GM21447 (cell line): ENCODE results near the gene SLC12A8.

Source experiments
- ATAC-seq: cut with Tn5 transposase; IDR thresholded peaks from one replicate; pipeline ENCODE4 v1.9.1; 2021; ENCODE audit not compliant: unreplicated experiment

The SLC12A8 gene

DNA sequence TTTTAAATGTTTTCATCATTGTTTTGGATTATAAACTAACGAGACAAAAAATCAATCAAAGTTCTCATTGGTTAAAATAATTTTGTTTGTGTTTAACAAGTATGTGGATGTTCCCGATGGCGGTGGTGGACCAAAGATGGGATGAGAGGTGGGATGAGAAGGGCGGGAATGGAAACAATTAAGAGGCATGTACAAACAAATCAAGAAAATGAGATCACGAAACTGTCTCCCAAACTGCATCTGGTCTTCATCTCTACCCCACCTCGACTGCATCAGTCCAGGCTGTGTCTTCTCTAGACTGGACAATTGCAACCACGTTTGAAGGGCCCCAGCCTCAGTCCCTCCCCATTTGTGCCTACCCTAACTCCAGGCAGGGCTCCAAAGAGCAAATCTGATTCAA lies 56.1 kb downstream of the SLC12A8 start:
- no peak for ATAC-seq

DNA sequence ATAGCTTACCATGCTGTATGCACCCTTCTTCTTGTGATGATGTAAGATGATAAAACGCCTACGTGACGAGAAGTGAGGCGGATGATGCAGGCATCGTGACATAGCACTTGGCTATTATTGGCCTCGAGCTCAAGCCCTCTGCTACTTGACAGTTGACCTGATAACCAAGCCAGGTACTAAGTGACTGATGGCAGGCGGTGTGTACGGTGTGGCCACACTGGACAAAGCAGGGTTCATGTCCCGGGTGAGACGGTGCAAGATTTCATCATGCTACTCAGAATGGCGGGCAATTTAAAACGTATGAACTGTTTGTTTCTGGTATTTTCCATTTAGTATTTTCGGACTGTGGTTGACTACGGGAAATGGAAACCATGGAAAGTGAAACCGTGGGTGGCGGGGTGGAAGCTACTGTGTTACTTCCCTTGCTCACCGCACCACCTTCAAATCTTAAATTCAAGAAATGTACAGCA lies 57.7 kb downstream of the SLC12A8 start:
- ATAC-seq = peak; percentile 35

DNA sequence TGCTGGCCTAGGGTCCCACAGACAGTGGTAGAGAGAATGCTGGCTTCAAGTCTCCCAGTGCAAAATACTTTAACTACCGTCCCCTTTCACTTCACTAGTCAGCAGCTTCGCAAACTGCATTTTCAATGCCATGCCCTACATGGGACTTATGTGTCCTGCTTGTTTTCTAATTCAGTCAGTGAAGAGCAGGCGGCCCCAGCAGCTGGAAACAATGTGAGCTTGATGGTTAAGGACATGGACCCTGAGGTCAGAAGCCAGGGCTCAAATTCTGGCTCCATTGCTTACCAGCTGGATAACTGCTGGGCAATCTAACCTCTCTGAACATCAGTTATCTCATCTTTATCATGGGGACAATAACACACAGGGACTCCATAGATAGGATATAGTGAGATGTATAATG lies 58.4 kb downstream of the SLC12A8 start:
- ATAC-seq = no peak

DNA sequence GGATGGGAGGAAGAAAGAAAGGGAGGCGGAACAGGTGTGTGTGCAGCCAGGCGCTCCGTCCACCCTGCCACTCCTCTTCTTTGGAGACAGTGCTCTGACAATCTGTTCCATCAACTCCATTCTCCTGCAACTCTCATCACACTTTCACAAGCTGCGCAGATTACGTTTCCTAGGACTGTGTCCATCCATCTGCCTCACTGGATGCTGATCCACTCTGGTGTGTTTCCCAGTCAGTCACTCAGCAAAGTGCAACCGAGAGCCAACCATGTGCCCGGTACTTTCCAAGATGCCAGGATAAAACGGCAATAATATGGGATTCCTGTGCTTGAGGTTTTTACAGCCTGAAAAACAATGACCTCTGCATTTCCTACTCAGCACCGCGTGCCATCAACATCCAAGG lies 59.6 kb downstream of the SLC12A8 start:
- no peak for ATAC-seq

DNA sequence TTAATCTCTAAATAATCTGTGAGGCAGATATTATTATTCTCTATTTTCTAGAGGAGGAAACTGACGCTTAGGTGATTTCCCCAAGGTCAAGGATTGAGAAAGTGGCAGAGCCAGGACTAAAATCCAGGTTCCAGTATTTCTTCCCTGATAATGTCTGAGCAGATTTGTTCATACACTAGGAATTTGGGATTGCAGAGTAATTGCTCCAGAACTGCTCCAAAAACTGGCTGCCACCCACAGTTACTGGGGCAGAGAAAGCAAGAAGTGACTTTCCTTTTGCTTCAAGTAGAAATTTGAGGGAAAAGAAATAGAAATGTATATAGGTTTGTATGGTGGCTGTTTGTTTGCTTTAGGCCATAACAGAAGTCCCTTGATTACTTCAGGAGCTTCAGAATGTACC lies 60.6 kb downstream of the SLC12A8 start:
- no peak for ATAC-seq

DNA sequence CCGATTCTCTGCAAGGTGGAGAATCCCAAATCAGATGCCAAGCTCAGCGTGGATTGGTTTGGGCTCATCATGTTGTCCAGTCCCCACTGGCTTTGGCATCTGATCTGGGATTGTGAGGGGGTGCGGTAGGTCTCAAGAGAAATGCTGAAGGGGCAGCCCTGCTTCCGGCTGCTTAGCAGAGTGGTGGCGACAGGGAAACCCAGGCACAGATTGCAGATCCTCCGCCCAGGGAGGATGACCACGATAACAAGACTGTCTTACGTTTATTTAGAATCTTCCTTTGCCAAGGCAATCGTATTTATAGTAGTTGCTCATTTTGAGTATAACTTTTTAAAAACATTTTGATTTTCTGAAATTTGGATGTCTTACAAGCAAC lies 61.1 kb downstream of the SLC12A8 start:
- ATAC-seq = no peak

DNA sequence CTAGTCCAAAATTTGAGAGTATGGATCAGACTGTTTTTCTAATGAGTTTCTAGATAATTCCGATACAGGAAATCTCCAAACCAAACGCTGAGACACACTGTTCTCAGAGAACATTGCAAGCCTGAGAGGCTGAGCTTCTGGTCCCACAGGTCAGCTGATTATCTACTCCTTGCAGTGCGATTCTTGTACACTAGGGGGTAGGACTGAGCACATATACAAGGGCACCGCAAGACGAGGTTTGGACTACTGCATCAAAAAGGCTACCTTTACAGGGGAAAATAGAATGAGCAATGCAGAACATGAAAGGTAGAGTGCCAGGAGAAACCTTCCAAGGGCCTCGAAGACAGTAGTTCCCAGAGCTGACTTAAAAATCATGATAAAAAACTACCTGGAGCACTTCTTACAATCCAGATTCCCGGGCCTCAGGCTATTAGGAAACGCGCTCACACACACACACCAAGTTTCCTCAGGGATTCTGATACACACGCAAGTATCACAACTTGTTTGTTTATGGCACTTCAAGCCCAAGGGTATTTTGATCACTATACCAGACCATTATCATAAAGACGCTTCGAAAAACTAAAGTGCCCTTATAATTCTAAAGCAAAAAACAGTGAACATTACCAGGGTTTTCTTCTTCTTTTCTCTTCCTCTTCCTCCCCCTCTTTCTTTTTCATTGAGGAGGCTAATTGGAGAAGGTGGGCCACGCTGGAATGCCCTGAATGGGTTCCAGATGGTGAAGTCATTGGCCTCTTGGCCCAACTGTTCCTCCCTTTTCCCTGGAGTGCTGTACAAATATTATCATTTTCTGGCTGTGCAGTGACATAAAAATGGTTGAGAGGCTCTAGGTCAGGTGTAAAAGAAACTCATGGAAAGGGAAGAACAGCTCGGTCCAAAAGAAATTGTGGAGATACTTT lies 61.8 kb downstream of the SLC12A8 start:
- ATAC-seq = no peak

DNA sequence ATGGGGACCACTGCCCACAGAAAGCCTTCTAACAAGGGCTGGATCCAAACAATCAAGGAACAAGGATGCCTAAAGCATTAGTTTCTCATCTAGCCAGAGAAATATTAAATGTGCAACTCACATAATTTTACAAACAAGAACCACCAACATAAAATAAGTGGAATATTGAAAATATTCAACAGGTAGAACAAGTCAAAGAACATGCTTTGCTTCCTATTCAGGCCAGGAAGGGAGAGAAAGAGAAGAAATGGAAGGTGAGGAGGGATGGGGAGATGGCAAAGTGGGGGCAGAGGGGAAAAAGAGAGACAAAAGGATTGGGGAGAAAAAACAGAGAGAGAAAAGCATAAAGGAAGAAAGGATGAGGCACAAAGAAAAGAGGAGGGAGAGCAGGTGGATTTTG lies 63.1 kb downstream of the SLC12A8 start:
- no peak for ATAC-seq

DNA sequence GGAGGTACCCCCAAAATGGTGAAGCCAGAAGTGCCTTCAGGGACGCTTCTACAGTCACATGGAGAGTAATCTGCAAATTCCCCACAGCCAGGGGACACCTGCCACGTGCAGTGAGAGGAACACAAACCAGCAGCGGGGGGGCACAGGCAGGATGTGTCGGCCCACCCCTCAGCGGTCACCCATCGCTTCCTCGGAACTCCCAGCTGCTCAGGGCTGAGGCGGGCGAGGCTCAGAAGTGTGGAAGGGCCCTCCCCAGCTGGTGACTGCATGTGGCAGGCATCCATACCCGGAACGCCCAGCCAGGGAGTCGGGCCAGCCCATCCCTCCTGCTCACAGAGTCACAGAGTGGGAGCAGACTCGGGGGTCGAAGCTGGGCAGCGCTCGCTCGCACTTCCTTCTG lies 63.7 kb downstream of the SLC12A8 start:
- ATAC-seq = no peak

DNA sequence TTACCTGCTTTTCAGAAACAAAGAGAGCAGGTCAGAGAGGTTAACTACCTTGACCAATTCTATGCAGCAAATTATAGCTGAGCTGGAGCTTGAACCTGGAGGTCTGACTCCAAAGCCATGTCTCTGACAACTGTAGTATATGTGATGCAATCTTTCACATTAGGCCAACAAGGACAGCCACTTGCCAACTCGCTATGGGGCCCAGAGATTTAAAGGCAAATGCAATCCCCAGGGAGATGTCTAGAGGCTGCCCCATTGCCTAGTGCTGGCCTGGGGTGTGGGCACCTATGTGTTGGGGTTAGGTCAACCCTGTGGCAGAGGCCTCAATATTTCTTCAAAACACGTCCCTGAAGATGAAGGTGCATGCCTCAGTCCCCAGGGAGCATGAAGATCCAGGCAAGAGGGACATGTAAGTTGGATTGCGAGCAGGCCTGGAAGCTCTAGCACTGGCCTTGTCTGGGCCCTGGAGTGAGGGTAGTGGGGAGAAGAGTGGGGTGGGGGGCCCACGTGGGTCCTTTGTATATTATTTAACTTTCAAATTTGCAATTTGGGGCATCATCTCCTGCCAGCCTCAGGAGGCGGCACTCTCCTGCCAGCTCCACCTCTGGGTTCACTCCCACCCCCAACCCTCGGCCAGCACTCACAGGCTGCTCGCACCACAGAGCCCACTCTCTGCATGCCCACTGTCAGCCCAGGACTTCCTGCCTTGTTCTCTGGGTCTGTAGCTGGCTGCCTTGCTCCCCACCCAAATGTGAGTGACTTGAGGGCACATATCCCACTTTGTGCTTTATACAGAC lies 64.3 kb downstream of the SLC12A8 start:
- ATAC-seq = no peak

DNA sequence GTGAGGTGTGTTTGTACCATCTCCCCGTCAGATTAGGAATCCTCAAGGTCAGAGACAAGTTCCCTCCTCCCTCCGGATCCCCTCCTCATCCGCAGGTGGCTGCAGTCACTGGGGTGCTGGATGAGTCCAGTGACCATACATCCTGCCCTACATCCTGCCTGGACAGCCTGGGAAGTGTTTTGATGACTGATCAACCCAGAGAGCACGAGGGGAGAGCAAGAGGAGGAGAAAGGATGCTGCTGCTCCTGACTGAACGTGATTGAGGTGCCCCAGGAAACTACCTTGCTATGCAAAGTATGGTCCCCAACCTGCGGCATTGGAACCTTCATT lies 65.1 kb downstream of the SLC12A8 start:
- ATAC-seq = peak; percentile 3

DNA sequence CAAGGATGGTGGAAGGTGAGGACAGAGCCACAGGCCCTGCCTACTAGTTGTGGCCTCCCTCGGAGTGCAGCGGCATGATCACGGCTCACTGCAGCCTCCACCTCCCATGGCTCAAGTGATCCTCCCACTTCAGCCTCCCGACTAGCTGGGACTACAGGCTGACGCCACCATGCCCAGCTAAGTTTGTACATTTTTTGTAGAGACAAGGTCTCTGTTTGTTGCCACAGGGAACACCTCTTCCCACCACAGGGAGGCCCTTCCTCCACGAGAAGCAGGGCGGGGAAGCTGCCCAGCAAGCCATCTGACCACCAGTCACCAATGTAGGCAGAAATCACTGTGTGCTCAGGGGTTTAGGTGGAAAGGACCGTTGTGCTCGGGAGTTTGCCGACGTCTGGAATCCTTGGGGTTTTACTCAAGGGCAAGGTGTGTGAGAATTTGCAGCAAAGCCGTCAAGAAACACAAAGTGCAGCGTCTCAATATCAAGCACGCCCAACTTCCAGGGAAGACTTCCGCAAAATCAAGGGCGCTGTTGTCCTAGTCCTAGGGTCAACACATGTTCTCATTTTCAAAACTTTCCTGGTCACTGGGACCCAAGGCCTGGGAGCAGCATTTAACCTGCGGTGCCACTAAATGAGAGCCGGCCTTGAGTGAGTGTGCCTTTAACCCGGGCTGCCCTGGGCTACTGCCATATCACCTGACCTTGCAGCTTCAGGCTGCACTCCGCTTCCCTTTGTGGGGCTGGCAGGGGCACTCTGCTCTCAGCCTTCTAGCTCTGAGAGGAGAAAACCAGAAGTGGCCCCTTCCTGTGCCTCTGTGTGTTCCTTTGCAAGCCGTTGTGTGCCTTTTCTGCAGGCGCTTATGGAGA lies 65.7 kb downstream of the SLC12A8 start:
- ATAC-seq = peak; percentile 40

DNA sequence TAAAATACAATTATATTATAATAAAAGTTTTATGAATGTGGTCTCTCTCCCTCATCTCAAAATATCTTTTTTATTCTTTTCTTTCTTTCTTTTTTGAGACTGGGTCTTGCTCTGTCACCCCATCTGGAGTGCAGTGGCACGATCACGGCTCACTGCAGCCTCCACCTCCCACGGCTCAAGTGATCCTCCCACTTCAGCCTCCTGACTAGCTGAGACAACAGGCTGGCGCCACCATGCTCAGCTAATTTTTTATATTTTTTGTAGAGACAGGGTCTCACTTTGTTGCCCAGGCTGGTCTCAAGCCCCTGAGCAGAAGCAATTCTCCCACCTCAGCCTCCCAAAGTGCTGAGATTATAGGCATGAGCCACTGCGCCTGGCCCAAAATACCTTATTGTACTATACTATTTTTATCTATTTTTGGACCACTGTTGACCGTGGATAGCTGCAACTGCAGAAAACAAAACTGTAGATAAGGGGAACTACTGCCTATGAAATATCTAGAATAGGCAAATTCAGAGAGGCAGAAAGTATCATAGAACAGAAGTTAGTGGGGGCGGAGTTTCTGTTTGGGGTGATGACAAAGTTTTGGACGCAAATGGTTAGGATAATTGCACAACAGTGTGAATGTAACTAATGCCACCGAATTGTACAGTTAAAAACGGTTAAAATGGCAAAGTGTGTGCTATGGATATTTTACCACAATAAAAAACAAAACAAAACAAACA lies 66.6 kb downstream of the SLC12A8 start:
- ATAC-seq = no peak

DNA sequence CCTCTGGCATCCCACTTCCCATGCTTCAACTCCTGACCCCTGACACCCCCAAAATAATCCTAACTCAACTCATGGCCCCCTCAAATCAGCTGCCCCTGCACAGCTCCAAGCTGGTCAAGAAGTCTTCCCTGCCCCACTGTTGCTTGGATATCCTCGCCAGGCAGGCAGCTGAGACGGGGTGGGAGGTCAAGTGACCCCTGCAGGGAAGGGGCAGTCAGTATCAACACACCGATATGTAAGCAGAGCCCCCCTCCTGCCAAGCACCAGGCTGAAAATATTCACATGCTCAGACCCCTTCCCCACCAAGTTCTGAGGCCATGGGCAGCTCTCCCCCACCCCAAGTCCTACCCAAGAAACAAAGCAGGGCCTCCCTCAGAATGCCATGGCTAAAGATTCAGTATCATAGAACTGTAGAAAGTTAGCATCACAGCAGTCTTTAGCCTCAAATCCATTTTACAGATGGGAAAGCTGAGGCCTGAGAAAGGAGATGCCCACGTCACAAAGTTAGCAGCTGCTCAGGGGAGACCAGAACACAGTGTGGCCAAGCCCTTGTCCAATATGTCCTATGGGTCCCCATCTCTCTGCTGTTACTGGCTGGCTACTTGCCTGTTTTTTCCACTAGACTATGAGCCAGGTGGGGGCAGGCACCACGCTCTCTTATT lies 67.8 kb downstream of the SLC12A8 start:
- ATAC-seq = no peak

DNA sequence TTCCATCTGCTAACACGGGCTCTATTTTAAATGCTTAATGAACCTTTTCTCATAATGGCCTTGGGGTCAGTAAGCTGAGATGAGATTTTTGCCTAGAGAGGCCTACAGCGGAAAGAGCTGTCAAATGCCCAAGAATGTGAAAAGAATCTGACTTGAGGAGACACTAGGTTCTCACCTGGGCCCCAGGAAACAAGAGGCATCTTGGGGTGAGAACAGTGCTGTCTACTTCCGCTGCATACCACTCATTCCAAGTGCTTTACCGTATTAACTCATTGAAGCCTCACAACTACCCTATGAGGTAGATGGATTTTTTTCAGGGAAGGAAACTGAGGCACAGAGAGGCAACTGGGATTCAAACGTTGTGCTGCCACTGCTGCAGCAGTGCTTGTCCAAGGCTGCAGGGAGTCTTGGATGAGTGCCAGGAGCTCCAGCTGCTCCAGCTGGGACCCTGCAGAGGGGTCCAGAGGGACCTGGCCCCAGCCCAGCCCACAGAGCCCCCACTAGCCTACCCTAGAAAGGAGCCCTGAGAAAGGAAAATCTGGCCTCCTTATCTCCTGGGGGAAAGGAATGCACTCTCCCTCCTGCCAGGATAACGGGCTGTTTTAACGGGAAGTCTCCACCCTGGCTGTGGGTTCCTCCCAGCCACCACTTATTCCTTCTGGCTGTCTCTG lies 68.4 kb downstream of the SLC12A8 start:
- ATAC-seq = no peak

DNA sequence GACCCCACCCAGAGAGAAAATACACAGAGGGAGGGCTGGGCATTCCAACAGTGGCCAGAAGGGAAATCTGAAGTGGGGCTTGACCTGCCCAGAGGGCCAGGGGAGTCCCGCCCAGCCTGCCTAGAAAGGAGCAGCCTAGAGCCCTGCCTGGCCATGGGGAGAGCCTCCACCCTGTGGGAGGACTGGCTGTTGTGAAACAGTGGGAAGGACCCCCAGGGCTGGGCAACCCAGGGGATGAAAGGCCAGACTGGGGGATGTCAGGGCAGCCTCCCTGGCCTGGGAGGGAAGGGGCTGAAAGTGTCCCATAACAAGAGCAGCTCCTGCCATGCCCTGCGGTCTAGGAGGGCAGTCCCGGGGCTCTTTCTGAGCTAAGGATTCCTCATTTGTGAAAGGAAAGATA lies 69.0 kb downstream of the SLC12A8 start:
- ATAC-seq = no peak

DNA sequence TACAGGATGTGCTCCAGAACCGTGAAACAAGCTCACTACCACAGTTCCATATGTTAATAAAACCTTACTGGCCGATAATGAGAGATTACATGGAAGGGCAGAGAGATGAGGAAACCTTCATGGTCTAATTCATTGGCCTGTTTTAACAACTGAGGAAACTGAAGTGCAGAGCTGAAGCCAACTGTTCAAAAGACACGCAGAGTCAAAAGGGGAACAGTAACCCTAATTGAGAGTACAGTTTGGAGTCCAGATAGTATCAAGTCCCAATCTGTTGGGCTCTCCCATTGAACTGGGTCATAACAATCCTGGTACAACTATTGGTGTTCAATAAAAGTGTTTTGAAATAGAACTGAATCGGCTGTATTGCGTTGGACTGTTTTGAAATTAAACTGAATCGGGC lies 69.6 kb downstream of the SLC12A8 start:
- no peak for ATAC-seq

DNA sequence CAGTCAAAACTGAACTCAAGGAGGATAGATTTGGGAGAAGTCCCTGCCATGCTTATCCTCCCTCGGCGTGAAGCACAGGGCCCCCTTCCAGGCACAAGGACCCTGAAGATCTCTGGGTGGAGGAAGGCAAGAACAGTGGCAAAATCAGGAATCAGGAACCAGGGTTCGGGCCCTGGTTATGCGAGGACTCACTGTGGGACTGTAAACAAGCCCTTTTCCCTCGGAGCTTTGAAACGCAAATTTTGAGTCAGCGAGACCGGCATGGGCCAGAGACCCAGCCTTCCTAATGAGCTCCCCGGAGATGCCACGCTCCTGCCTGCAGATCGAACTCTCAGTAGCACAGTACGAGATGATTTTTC lies 70.1 kb downstream of the SLC12A8 start:
- ATAC-seq = no peak

DNA sequence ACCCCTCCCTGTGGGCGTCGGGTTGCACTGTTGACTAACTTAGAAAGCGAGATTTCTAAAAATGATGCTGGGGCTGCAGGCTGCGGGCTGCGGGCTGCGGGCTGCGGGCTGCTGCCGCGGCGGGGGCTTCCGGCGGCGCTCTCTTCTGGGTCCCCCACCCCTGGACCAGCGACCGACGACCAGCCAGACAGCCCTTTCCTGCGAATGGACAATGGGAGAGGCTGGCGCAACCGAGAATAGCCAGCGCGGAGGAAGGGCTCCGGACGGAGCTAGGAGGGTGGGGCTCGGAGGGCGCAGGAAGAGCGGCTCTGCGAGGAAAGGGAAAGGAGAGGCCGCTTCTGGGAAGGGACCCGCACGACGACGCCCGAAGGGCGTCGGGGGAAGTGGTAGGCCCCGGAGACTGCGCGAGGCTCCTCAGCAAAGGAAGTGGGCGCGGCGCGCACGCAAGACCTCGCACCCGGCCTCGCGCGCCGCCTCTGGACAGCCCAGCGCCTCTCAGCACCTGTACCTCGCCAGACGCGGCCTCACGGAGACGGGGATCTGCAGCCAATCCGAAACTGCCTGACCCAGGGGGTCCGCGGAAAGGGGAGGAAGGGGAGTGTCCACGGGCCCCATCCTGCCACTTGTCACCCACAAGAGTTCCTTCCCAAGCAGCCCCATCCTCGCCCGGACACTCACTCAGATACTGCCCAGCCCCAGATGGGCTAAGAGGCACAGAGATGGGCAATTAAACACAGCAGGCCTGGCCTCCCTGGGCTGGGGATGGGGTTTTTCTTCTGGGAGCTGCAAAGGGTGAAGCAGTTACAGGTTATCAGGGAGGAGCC lies 70.7 kb downstream of the SLC12A8 start:
- ATAC-seq = peak; percentile 54
